Heart right ventricle (tissue), 16 donors: Measurements from ENCODE around the gene TENM4. TPM values are rescaled to one million over a fixed set of nuclear protein-coding genes. Genes with fewer than 3 reads are reported as not detected.

ENCODE experiments used
- ATAC-seq, 8 donors: fragments of 200-7000 bp; cut with Tn5 transposase; one replicate each; pipeline ENCODE4 v1.9.1; 2020; ENCODE audit warnings: mild to moderate bottlenecking in 8 of 8, moderate library complexity in 8 of 8, moderate number of reproducible peaks in 1 of 8
- DNase-seq, 2 donors: peaks; one replicate each; pipeline ENCODE4 v3.0.0-alpha.2; 2020
- H3K27ac ChIP-seq, 10 donors: fragments of 200-600 bp; sonication (generic) in 2 of 10; one replicate each; pipeline versions ENCODE4 v1.5.0 to v1.8.0; 2020 to 2022; ENCODE audit warnings: mild to moderate bottlenecking in 3 of 10
- H3K27me3 ChIP-seq, 7 donors: fragments of 200-600 bp; one replicate each; pipeline ENCODE4 v1.8.0; 2021 to 2022; ENCODE audit warnings: mild to moderate bottlenecking in 2 of 7
- H3K36me3 ChIP-seq, 9 donors: fragments of 200-600 bp; sonication (generic) in 1 of 9; one replicate each; pipeline versions ENCODE4 v1.5.0 to v1.8.0; 2020 to 2022; ENCODE audit warnings: mild to moderate bottlenecking in 2 of 9
- H3K4me1 ChIP-seq, 9 donors: fragments of 200-600 bp; sonication (generic) in 1 of 9; one replicate each; pipeline versions ENCODE4 v1.5.0 to v1.8.0; 2020 to 2022; ENCODE audit warnings: mild to moderate bottlenecking in 4 of 9
- H3K4me3 ChIP-seq, 10 donors: fragments of 200-600 bp; sonication (generic) in 2 of 10; one replicate each; pipeline versions ENCODE4 v1.5.0 to v1.8.0; 2020 to 2022; ENCODE audit warnings: mild to moderate bottlenecking in 7 of 10, moderate library complexity in 2 of 10
- H3K9me3 ChIP-seq, 11 donors: fragments of 200-600 bp in 10 of 11; sonication (generic) in 2 of 11; one replicate each; pipeline versions ENCODE4 v1.5.0 to v1.8.0; 2013 to 2022; ENCODE audit warnings: mild to moderate bottlenecking in 2 of 11, control low read depth in 1 of 11, moderate library complexity in 1 of 11
- WGBS, 2 donors: extraction: QIAGEN DNeasy Blood & Tissue Kit; methylation state at CpG; one replicate each; pipeline ENCODE4 v1.1.7; 2013; ENCODE audit warnings: inconsistent platforms in 1 of 2; 5-methylcytosine and 5-hydroxymethylcytosine counted together
- intact Hi-C, 10 donors: fragments of 100-400 bp; cut with DNase I; formaldehyde crosslinking; loops; one replicate each; pipeline versions ENCODE4 v1.11.1 to v1.14.2; 2022
- polyA plus RNA-seq, 2 donors: library from polyadenylated mRNA; stranded (reverse); fragments of 200-250 nt; gene quantifications; one replicate each; pipeline ENCODE4 v1.2.3, GENCODE V29; 2013
- total RNA-seq, 10 donors: library from RNA; stranded (reverse); fragmentation: NEBNext Ultra II Directional in 3 of 10; extraction: Animal tissue kit (Norgen Biotek cat#: 25700) in 3 of 10; gene quantifications; one replicate each; pipeline versions ENCODE4 v1.2.1 to v1.2.4, GENCODE V29; 2021 to 2023
- TF ChIP-seq, protein P1 (sequence below), 9 donors: fragments of 200-600 bp; sonication (generic) in 2 of 9; IDR thresholded peaks; one replicate each; pipeline versions ENCODE4 v1.5.0 to v1.8.0; 2021 to 2022; ENCODE audit warnings: antibody characterized with exemption in 9 of 9, mild to moderate bottlenecking in 5 of 9, moderate library complexity in 1 of 9
- donor health status: Arrhythmogenic right ventricular cardiomyopathy.
- donor health status: ischemic (EF 13 %, LVEDD 7.1; RV severe dilation, severe dysfunction).
- donor health status: healthy with polysubstance abuse.
- donor health status: DM: no; HTN: yes; CAD: no.
- donor health status: DM: no; HTN: no; CAD: no.
- donor health status: ischemic (EF 25% LVEDD 6.9; RV normal size, moderate dysfunction).
- donor health status: ischemic (EF 25% LVEDD 5.7; RV mildly dilated, moderate dysfunction).
- donor health status: healthy.
- donor health status: DM: yes; HTN: yes; CAD: no.
- donor health status: Ischemic cardiomyopathy.
- donor health status: ischemic (EF 35%, LVEDD 5.7; RV mildly dilated, moderate dysfunction).
- donor health status: nonischemic (EF 11% LVEDD 7.7; RV severe dilation, severe dysfunction).
- donor health status: DM: yes; HTN: yes; CAD: no.
- donor health status: PGD.
- donor health status: ischemic (EF 29% LVEDD 5.4; RV normal size, mild dysfunction).
- donor health status: nonischemic (EF 23%, LVEDD 6.1; RV moderate dilation, normal function).

The TENM4 gene
- total and polyA plus RNA-seq, 12 donors = 0.10 to 3.6 (median 0.91) TPM

DNA sequence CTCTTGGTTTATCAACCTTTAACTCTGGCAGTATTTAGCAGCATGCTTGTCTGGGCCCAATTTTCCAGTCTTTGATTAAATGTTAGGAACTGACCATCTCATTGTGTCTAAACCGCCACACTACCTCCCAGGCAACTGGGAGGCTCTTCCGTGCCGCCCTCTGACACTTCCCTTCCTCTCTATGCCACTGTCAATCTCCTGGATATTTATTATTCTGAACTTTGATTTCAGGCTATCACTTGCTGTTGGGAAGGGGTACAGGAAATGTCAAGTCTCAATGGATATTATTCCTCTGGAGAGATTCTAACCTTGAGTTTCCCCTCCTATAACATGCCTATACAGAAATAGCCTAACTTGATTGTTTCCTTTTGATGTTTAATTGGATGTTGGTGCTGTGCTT lies 643.3 kb downstream of the TENM4 start:
- no peaks in the 10 kb centered on the region for H3K36me3 ChIP-seq
- H3K4me3 ChIP-seq = no peak overlapping the region
- TF ChIP-seq, protein P1, sequence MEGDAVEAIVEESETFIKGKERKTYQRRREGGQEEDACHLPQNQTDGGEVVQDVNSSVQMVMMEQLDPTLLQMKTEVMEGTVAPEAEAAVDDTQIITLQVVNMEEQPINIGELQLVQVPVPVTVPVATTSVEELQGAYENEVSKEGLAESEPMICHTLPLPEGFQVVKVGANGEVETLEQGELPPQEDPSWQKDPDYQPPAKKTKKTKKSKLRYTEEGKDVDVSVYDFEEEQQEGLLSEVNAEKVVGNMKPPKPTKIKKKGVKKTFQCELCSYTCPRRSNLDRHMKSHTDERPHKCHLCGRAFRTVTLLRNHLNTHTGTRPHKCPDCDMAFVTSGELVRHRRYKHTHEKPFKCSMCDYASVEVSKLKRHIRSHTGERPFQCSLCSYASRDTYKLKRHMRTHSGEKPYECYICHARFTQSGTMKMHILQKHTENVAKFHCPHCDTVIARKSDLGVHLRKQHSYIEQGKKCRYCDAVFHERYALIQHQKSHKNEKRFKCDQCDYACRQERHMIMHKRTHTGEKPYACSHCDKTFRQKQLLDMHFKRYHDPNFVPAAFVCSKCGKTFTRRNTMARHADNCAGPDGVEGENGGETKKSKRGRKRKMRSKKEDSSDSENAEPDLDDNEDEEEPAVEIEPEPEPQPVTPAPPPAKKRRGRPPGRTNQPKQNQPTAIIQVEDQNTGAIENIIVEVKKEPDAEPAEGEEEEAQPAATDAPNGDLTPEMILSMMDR (IDR thresholded peaks at IDR 0.05) = no peak
- no peak for DNase-seq
- no peaks in the 10 kb centered on the region for H3K27me3 ChIP-seq
- H3K4me1 ChIP-seq = peaks cover 0 to 50% (median 21%) of the 10 kb centered on the region in 9 donors
- H3K27ac ChIP-seq = no peak overlapping the region
- intact Hi-C loops = loop anchor here in 3 of 10 donors (5.0 to 10.0 kb wide), 3 partner anchors 157 to 167 kb away; no protein-coding TSS in a partner anchor
- ATAC-seq = no peak
- H3K9me3 ChIP-seq = no peaks in the 10 kb centered on the region
- WGBS, 2 donors = 85 to 97% methylated on average over 3 of the region's 3 CpGs

DNA sequence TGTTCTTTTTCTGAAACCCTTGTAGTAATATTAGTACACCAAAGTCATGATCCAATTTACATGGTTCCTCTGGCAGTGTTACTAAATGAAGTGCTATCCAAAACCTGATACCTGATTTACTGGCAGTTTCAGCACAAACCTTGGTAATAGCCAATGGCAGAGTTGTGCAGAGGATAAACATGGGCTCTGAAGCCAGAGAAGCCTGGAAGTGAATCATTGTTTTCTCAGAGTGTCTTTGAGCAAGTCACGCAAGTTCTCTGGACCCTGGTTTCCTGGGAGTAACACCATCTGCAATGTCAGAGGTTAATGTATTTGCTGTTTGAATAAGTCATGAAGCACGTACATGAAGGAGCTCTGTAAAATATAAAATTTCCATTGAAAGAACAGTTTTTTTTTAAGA lies 643.9 kb downstream of the TENM4 start:
- DNase-seq (no peak), ATAC-seq (no peak)
- H3K27ac ChIP-seq = no peak overlapping the region
- peaks cover 0 to 44% (median 16%) of the 10 kb centered on the region in 9 donors for H3K4me1 ChIP-seq
- TF ChIP-seq, protein P1 (IDR thresholded peaks at IDR 0.05) = no peak
- 71 to 84% methylated on average over 2 of the region's 2 CpGs for WGBS, 2 donors
- no peaks in the 10 kb centered on the region for H3K9me3 ChIP-seq
- intact Hi-C loops = loop anchor here in 3 of 10 donors (5.0 to 10.0 kb wide), 3 partner anchors 158 to 168 kb away; no protein-coding TSS in a partner anchor
- no peaks in the 10 kb centered on the region for H3K36me3 ChIP-seq
- H3K4me3 ChIP-seq = no peak overlapping the region
- no peaks in the 10 kb centered on the region for H3K27me3 ChIP-seq

DNA sequence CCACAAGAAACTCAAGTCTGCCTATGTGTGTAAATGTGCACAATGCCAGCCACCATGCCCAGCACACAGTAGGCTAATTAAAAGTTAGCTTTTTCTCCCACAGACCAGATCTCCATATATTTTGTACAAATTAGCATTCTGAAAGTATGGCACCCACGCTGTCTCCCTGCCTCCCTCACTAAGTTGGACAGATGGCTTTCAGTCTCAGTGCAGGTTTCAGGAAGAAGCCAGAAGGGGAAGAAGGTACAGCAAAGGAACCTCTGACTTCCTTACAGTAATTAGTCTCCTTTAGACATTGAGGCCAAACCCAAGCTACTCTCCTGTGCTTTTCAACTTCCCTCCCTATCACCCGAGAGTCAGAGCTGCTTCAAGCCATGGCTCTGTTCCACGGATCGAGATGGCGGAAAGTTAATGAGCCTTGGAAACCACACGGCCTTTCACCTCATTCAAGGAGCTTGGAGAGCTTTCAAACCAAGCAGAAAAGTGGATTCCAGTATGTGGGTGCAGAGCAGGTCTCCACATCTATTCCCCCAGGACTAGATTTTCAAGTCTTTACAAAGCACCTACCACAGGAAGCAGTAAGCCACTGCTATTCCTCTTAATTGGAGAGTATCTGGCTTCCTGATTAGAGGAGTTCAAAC lies 645.1 kb downstream of the TENM4 start:
- Histone ChIP-seq H3K27me3 (no peaks in the 10 kb centered on the region), H3K36me3 (no peaks in the 10 kb centered on the region), H3K9me3 (no peaks in the 10 kb centered on the region), H3K27ac (no peak overlapping the region), H3K4me3 (no peak overlapping the region), H3K4me1 (peaks cover 0 to 31% (median 6%) of the 10 kb centered on the region in 9 donors)
- intact Hi-C loops = loop anchor here in 3 of 10 donors (5.0 to 10.0 kb wide), 3 partner anchors 159 to 169 kb away; no protein-coding TSS in a partner anchor
- ATAC-seq = no peak
- 73 to 76% methylated on average over 6 of the region's 6 CpGs for WGBS, 2 donors
- TF ChIP-seq, protein P1 (IDR thresholded peaks at IDR 0.05) = no peak
- DNase-seq = no peak

DNA sequence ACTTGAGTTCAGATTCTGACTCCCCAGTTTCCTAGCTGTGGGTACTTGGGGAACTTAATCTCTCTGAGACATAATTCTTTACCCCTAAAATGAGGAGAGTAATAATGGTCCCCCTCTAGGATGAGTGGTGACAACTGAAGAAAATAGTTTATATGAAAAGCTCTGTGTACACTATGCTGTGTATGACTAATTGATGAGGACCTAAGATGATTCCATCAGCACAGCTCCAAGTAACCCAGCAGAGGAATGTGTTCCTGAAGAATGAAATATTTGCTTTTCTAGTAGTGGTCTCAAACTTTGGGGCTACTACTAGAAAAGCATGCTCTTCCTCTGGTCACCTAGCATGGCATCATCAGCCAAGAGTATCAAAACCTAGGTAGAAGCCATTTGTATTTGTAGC lies 648.9 kb downstream of the TENM4 start:
- Histone ChIP-seq H3K27ac (no peak overlapping the region), H3K4me1 (peaks cover 0 to 7% (median 0%) of the 10 kb centered on the region in 9 donors), H3K27me3 (no peaks in the 10 kb centered on the region), H3K9me3 (no peaks in the 10 kb centered on the region), H3K36me3 (no peaks in the 10 kb centered on the region), H3K4me3 (no peak overlapping the region)
- intact Hi-C loops = loop anchor here in 2 of 10 donors (10.0 kb wide), 2 partner anchors 163 to 173 kb away; no protein-coding TSS in a partner anchor
- TF ChIP-seq, protein P1 (IDR thresholded peaks at IDR 0.05) = no peak
- DNase-seq = no peak
- ATAC-seq = no peak
